Measurements from ENCODE around the gene MRGPRG.

Gene MRGPRG

DNA sequence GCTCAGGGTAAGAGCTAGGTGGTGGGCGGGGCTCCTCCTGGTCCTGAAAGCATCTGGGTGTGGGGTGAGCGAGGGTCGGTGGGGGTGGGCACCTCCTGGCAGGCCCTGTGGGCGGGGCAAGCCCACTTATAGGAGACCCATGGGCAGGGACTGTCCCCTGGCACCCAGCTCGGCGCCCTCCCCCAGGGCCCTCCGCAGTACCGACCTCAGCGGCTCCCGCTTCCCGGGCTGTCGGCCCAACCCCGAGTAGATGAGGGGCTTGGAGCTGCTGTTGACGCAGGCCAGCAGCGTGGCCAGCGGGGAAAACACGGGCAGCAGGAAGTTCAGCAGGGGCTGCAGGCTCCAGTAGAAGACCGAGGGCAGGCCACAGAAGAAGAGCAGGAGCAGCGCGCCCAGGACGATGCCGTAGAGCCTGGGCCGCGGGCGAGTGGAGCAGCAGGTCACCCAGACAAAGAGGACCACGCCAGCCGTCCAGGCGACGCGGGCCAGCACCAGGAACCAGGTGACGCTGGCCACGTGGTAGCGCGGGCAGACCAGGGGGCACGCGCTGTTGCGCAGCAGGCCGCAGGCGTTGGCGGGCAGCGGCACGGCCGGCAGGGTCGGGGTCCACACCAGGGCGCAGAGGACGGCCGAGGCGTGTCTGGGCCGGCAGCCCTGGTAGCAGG is 663 bp downstream of the MRGPRG start:
- Histone ChIP-seq H3K36me3 (replicated peaks) (no peaks in the 10 kb centered on the region), H3K4me3 (ENCODE audit: low read depth, low read length) (no peak overlapping the region), H3K27ac (no peak overlapping the region), H3K27me3 (replicated peaks) (peaks cover 23% of the 10 kb centered on the region)
- no peak for DNase-seq
- in situ Hi-C loops (cut with HindIII; ENCODE audit: low pct_ligation_motif_present, low sequenced_read_pairs): no loop called here
- TF ChIP-seq, protein P1, sequence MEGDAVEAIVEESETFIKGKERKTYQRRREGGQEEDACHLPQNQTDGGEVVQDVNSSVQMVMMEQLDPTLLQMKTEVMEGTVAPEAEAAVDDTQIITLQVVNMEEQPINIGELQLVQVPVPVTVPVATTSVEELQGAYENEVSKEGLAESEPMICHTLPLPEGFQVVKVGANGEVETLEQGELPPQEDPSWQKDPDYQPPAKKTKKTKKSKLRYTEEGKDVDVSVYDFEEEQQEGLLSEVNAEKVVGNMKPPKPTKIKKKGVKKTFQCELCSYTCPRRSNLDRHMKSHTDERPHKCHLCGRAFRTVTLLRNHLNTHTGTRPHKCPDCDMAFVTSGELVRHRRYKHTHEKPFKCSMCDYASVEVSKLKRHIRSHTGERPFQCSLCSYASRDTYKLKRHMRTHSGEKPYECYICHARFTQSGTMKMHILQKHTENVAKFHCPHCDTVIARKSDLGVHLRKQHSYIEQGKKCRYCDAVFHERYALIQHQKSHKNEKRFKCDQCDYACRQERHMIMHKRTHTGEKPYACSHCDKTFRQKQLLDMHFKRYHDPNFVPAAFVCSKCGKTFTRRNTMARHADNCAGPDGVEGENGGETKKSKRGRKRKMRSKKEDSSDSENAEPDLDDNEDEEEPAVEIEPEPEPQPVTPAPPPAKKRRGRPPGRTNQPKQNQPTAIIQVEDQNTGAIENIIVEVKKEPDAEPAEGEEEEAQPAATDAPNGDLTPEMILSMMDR (IDR thresholded peaks at IDR 0.05; ENCODE audit: low read depth, low read length, missing control alignments): no peak

GRCh38 chr11:3216027-3216525 is 2.5 kb downstream of the MRGPRG start:
- peaks cover 13% of the 10 kb centered on the region for H3K27me3 ChIP-seq (replicated peaks)
- DNase-seq: no peak
- no peaks in the 10 kb centered on the region for H3K36me3 ChIP-seq (replicated peaks)
- in situ Hi-C loops (cut with HindIII; ENCODE audit: low pct_ligation_motif_present, low sequenced_read_pairs): no loop called here
- no peak overlapping the region for H3K4me3 ChIP-seq (ENCODE audit: low read depth, low read length)
- TF ChIP-seq, protein P1 (IDR thresholded peaks at IDR 0.05; ENCODE audit: low read depth, low read length, missing control alignments): no peak
- no peak overlapping the region for H3K27ac ChIP-seq

DNA sequence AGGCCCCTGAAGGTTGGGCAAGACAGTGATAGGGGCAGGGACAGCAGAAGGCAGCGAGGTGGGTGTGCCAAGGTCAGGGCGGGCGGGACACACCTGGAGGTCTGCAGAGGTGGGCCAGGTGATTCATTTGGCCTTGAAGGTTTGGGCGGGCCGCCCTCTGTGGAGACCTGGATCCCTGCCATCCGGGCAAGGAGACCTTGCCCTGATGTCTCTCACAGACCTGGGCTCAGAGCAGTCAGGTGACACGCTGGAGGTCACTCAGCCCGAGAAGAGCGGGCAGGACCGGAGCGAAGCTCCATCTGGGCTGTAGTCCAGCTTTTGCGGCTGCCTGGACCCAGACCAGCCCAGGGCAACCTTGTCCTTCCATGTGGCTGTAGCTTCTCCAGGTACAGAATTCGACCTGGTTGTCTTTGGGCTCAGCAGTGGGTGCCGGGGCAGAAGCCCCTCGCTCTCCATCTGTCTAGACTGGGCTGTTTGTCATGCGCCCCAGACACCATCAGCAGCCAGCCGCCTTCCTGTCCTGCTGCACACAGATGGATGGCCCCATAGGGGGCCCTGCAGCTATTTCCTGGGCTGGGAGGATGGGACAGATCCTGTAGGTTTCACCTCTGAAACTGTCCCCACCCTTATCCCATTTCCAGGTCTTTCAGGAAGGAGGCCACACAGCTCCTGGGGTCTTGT is 3.1 kb downstream of the MRGPRG start:
- TF ChIP-seq, protein P1 (IDR thresholded peaks at IDR 0.05; ENCODE audit: low read depth, low read length, missing control alignments): no peak
- H3K4me3 ChIP-seq (ENCODE audit: low read depth, low read length): no peak overlapping the region
- DNase-seq: no peak
- in situ Hi-C loops (cut with HindIII; ENCODE audit: low pct_ligation_motif_present, low sequenced_read_pairs): no loop called here
- peaks cover 10% of the 10 kb centered on the region for H3K27me3 ChIP-seq (replicated peaks)
- no peaks in the 10 kb centered on the region for H3K36me3 ChIP-seq (replicated peaks)
- H3K27ac ChIP-seq: no peak overlapping the region

DNA sequence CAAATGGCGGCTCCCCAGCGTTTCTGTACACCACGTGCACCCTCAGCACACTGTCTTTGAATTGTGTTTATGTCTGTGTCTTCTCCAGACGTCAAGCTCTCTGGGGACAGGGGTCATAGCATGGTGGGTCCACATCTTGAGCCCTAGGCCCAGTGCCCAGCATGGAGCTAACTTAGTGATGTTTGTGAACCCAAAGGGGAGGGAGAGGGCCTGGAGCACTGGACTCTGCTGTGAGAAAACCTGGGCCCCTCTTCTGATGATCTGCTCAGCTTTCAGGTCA is 4.3 kb downstream of the MRGPRG start:
- TF ChIP-seq, protein P1 (IDR thresholded peaks at IDR 0.05; ENCODE audit: low read depth, low read length, missing control alignments): no peak
- Histone ChIP-seq H3K27me3 (replicated peaks) (peaks cover 2% of the 10 kb centered on the region), H3K36me3 (replicated peaks) (no peaks in the 10 kb centered on the region)

DNA sequence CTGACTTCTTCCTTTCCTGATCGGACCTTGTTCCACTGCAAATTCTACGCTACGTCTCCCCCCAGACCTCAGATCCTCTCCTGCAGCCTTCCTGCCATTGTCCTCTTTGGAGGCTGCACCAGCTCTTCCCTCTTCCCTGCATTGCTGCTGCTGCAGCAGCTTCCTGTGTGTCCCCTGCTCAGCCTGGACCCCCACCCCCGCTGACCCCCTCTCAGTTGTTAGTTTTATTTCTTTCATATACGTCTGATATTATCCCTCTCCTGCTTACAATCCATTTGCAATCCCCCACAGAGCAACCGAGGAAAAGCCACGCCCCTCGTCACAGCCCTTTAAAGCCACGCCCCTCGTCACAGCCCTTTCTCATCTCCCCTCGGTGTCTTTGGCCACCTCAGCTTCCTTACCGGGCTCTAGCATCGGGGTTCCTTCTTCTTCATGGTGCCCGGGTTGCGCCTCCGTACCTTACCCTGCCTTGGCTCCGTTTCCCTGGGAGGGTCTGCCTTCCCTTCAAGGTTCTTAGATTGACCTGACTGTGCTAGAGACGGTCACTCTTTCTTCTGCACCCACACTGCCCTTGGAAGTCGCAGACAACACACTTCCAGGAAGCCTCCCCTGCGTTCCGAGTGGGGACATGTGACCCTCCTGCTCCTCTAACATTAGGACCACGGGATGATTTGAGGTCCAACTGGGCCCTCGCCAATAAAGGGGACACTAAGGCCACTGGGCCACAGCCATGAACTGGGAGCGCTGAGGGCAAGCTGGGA is 4.8 kb downstream of the MRGPRG start:
- TF ChIP-seq, protein P1 (IDR thresholded peaks at IDR 0.05; ENCODE audit: low read depth, low read length, missing control alignments): no peak
- DNase-seq: no peak
- no peak overlapping the region for H3K4me3 ChIP-seq (ENCODE audit: low read depth, low read length)
- H3K27me3 ChIP-seq (replicated peaks): peaks cover 2% of the 10 kb centered on the region
- no peak overlapping the region for H3K27ac ChIP-seq
- H3K36me3 ChIP-seq (replicated peaks): no peaks in the 10 kb centered on the region
- in situ Hi-C loops (cut with HindIII; ENCODE audit: low pct_ligation_motif_present, low sequenced_read_pairs): no loop called here

More for the DNA sequence above, 4.3 kb downstream of the MRGPRG start:
- DNase-seq: no peak
- in situ Hi-C loops (cut with HindIII; ENCODE audit: low pct_ligation_motif_present, low sequenced_read_pairs): no loop called here
- Histone ChIP-seq H3K27ac (no peak overlapping the region), H3K4me3 (ENCODE audit: low read depth, low read length) (no peak overlapping the region)

Measured in brain microvascular endothelial cell (primary cell).